ENCODE results near the gene HSF2BP.

DNA sequence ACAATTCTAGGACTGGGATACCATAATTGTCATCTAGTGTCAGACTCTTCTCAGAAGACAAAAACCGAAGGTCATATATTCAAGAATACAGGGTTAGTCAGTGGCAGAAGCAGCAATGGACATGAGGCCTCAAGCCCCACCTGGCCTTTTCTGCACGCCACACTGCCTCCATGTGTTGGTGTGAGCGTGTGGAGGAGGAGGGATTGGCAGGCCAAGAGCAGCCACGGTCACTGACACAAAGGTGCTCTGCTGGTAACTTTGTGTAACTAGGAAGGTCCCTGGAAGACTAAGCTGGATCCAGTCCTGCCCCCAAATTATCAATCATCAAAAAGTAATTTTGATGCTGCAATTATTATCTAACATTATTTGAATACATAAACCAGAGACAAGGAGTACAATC lies 34.9 kb downstream of the HSF2BP start:
- TF ChIP-seq, protein P1, sequence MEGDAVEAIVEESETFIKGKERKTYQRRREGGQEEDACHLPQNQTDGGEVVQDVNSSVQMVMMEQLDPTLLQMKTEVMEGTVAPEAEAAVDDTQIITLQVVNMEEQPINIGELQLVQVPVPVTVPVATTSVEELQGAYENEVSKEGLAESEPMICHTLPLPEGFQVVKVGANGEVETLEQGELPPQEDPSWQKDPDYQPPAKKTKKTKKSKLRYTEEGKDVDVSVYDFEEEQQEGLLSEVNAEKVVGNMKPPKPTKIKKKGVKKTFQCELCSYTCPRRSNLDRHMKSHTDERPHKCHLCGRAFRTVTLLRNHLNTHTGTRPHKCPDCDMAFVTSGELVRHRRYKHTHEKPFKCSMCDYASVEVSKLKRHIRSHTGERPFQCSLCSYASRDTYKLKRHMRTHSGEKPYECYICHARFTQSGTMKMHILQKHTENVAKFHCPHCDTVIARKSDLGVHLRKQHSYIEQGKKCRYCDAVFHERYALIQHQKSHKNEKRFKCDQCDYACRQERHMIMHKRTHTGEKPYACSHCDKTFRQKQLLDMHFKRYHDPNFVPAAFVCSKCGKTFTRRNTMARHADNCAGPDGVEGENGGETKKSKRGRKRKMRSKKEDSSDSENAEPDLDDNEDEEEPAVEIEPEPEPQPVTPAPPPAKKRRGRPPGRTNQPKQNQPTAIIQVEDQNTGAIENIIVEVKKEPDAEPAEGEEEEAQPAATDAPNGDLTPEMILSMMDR (IDR thresholded peaks at IDR 0.05): no peak
- TF ChIP-seq POLR2A (IDR thresholded peaks at IDR 0.05): no peak
